ENCODE data around the gene ZNF330. TPM values are rescaled to one million over a fixed set of nuclear protein-coding genes. Genes with fewer than 3 reads are reported as not detected.

The ZNF330 gene
- polyA plus RNA-seq, 1 of the 3 experiments (the other 2 are of a cell fraction): 19.4 TPM

DNA sequence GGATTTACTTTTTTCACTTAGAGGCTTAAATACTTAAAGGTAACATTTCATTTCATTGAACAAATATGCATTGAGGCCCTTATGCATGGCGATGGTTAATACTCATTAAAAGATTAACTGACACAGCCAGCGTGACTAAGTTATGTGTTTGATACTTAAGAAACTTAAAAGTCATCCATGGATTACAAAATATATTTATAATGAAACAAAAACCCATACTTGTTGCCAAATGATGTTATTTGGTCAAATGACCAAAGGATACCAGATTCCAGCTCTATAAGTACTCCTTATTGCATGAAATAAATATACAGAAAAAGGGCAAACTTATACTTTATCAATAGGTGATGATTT, 26.7 kb downstream of the ZNF330 start:
- H3K4me3 ChIP-seq (ENCODE audit: low read depth in 2 of 2, low read length in 1 of 2): no peak overlapping the region
- H2AFZ ChIP-seq (ENCODE audit: low read depth): no peak overlapping the region
- no peaks in the 10 kb centered on the region for H4K20me1 ChIP-seq (ENCODE audit: insufficient read depth)
- no peak overlapping the region for H3K4me2 ChIP-seq
- CTCF ChIA-PET: no interaction called here
- H3K9me2 ChIP-seq: no peaks in the 10 kb centered on the region
- H3K27me3 ChIP-seq (ENCODE audit: insufficient read depth): no peaks in the 10 kb centered on the region
- no peak for TF ChIP-seq RXRA (IDR thresholded peaks at IDR 0.05; ENCODE audit: borderline replicate concordance, low read depth)
- TF ChIP-seq YY1 (IDR thresholded peaks at IDR 0.05; ENCODE audit: low read depth): no peak
- TF ChIP-seq, protein P1, sequence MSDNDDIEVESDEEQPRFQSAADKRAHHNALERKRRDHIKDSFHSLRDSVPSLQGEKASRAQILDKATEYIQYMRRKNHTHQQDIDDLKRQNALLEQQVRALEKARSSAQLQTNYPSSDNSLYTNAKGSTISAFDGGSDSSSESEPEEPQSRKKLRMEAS (IDR thresholded peaks at IDR 0.05; ENCODE audit: low read depth): no peak
- no peak for TF ChIP-seq GABPA (IDR thresholded peaks at IDR 0.05; ENCODE audit: low read depth)
- TF ChIP-seq TAF1 (IDR thresholded peaks at IDR 0.05; ENCODE audit: borderline replicate concordance, low read depth, low read length): no peak
- TF ChIP-seq, protein P2, sequence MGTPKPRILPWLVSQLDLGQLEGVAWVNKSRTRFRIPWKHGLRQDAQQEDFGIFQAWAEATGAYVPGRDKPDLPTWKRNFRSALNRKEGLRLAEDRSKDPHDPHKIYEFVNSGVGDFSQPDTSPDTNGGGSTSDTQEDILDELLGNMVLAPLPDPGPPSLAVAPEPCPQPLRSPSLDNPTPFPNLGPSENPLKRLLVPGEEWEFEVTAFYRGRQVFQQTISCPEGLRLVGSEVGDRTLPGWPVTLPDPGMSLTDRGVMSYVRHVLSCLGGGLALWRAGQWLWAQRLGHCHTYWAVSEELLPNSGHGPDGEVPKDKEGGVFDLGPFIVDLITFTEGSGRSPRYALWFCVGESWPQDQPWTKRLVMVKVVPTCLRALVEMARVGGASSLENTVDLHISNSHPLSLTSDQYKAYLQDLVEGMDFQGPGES (IDR thresholded peaks at IDR 0.05; ENCODE audit: low read depth, low read length): no peak
- no peak for TF ChIP-seq EZH2phosphoT487 (IDR thresholded peaks at IDR 0.05; ENCODE audit: borderline replicate concordance, low read depth)
- TF ChIP-seq, protein P3, sequence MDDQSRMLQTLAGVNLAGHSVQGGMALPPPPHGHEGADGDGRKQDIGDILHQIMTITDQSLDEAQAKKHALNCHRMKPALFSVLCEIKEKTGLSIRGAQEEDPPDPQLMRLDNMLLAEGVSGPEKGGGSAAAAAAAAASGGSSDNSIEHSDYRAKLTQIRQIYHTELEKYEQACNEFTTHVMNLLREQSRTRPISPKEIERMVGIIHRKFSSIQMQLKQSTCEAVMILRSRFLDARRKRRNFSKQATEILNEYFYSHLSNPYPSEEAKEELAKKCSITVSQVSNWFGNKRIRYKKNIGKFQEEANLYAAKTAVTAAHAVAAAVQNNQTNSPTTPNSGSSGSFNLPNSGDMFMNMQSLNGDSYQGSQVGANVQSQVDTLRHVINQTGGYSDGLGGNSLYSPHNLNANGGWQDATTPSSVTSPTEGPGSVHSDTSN (IDR thresholded peaks at IDR 0.05): no peak
- no peaks in the 10 kb centered on the region for H3K79me2 ChIP-seq (ENCODE audit: insufficient read depth)
- H3K36me3 ChIP-seq (replicated peaks in 1 of 2; ENCODE audit: control insufficient read depth in 1 of 2, insufficient read depth in 2 of 2, low read length in 1 of 2): no peaks in the 10 kb centered on the region
- no peaks in the 10 kb centered on the region for H3K9me3 ChIP-seq
- no peak for DNase-seq
- 95% methylated on average over 2 of the region's 2 CpGs for WGBS (ENCODE audit: low lambda C conversion rate)
- no peak overlapping the region for H3K27ac ChIP-seq (ENCODE audit: low read depth in 2 of 2, low read length in 1 of 2)
- POLR2A ChIA-PET: no interaction called here
- no peaks in the 10 kb centered on the region for H3F3A ChIP-seq (replicated peaks; ENCODE audit: insufficient read depth)
- peaks cover 0 to 3% of the 10 kb centered on the region in 2 experiments; a peak in 1 of 4 replicates for H3K4me1 ChIP-seq (ENCODE audit: control insufficient read depth in 1 of 2, insufficient read depth in 2 of 2, low read depth in 1 of 2, low read length in 1 of 2)
- no peak overlapping the region for H3K9ac ChIP-seq

DNA sequence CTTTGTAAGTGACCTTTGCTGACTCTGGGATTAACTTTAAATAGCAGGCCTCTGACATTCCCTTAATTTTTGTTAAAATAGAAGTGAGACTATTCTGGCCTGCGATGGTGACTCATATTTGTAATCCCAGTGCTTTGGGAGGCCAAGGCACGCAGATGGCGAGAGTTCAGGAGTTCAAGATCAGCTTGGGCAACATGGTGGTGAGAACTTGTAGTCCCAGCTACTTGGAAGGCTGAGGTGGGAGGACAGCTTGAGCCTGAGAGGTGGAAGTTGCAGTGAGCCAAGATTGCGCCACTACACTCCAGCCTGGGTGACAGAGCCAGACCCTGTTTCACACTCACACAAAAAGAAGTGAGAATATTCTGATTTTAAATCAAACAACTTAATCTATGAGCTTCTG, 27.3 kb downstream of the ZNF330 start:
- CTCF ChIA-PET: no interaction called here
- Histone ChIP-seq H4K20me1 (ENCODE audit: insufficient read depth) (no peaks in the 10 kb centered on the region), H3K9me3 (no peaks in the 10 kb centered on the region), H3K4me1 (ENCODE audit: control insufficient read depth in 1 of 2, insufficient read depth in 2 of 2, low read depth in 1 of 2, low read length in 1 of 2) (peaks cover 0 to 3% of the 10 kb centered on the region in 2 experiments; a peak in 1 of 4 replicates), H3K36me3 (replicated peaks in 1 of 2; ENCODE audit: control insufficient read depth in 1 of 2, insufficient read depth in 2 of 2, low read length in 1 of 2) (no peaks in the 10 kb centered on the region), H3K27ac (ENCODE audit: low read depth in 2 of 2, low read length in 1 of 2) (no peak overlapping the region), H3K9me2 (no peaks in the 10 kb centered on the region), H3K27me3 (ENCODE audit: insufficient read depth) (no peaks in the 10 kb centered on the region), H2AFZ (ENCODE audit: low read depth) (no peak overlapping the region), H3K9ac (no peak overlapping the region), H3F3A (replicated peaks; ENCODE audit: insufficient read depth) (no peaks in the 10 kb centered on the region), H3K79me2 (ENCODE audit: insufficient read depth) (no peaks in the 10 kb centered on the region), H3K4me3 (ENCODE audit: low read depth in 2 of 2, low read length in 1 of 2) (no peak overlapping the region), H3K4me2 (no peak overlapping the region)
- no peak for DNase-seq
- TF ChIP-seq NFIC (IDR thresholded peaks at IDR 0.05; ENCODE audit: borderline replicate concordance) (no peak), ELF1 (IDR thresholded peaks at IDR 0.05) (no peak)
- TF ChIP-seq, protein P3 (IDR thresholded peaks at IDR 0.05): no peak
- TF ChIP-seq, protein P4, sequence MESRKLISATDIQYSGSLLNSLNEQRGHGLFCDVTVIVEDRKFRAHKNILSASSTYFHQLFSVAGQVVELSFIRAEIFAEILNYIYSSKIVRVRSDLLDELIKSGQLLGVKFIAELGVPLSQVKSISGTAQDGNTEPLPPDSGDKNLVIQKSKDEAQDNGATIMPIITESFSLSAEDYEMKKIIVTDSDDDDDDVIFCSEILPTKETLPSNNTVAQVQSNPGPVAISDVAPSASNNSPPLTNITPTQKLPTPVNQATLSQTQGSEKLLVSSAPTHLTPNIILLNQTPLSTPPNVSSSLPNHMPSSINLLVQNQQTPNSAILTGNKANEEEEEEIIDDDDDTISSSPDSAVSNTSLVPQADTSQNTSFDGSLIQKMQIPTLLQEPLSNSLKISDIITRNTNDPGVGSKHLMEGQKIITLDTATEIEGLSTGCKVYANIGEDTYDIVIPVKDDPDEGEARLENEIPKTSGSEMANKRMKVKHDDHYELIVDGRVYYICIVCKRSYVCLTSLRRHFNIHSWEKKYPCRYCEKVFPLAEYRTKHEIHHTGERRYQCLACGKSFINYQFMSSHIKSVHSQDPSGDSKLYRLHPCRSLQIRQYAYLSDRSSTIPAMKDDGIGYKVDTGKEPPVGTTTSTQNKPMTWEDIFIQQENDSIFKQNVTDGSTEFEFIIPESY (IDR thresholded peaks at IDR 0.05; ENCODE audit: borderline replicate concordance, low read depth): no peak
- POLR2A ChIA-PET: no interaction called here
- WGBS (ENCODE audit: low lambda C conversion rate): 86% methylated on average over 4 of the region's 4 CpGs
